Esophagus muscularis mucosa (tissue), 4 donors: ENCODE measurements around the gene ADAD2.

Experiments used
- CTCF ChIP-seq, 3 experiments: fragments of 200-600 bp in 2 of 3; fragments of 450-650 bp in 1 of 3; sonication (generic) in 2 of 3; IDR thresholded peaks; one replicate each; pipeline ENCODE4 v1.5.1; 2017 to 2019; ENCODE audit warnings: antibody characterized with exemption in 3 of 3, mild to moderate bottlenecking in 2 of 3, moderate library complexity in 1 of 3
- EP300 ChIP-seq: sonication (generic); formaldehyde crosslinking; IDR thresholded peaks from one replicate; pipeline ENCODE4 v1.6.1; 2017; ENCODE audit warnings: antibody characterized with exemption
- POLR2A ChIP-seq: fragments of 450-650 bp; IDR thresholded peaks from one replicate; pipeline ENCODE4 v1.6.1; 2017; ENCODE audit warnings: antibody characterized with exemption, moderate library complexity, mild to moderate bottlenecking, low read depth
- POLR2AphosphoS5 ChIP-seq, 2 donors: sonication (generic); formaldehyde crosslinking; IDR thresholded peaks; one replicate each; pipeline ENCODE4 v1.6.1; 2017; ENCODE audit warnings: antibody characterized with exemption in 2 of 2

GRCh38 chr16:84223456-84223855 is 32.5 kb downstream of the ADAD2 start:
- TF ChIP-seq POLR2A (no peak), CTCF (IDR thresholded peaks at IDR 0.05) (no peak), POLR2AphosphoS5 (IDR thresholded peaks at IDR 0.05) (no peak), EP300 (no peak)
